ENCODE measurements around the gene TACR1.

- TF ChIP-seq CTCF (IDR thresholded peaks at IDR 0.05), result no peak
- TF ChIP-seq POLR2AphosphoS5 (IDR thresholded peaks at IDR 0.05), result no peak
- no peak for TF ChIP-seq POLR2A (IDR thresholded peaks at IDR 0.05; ENCODE audit: low read depth)
Observed at GRCh38 chr2:75042823-75043222, 156.5 kb downstream of the TACR1 start.
